Measurements from ENCODE around the gene RASGEF1C. TPM values are rescaled to one million over a fixed set of nuclear protein-coding genes. Genes with fewer than 3 reads are reported as not detected.
A peak's percentile ranks its signal among the peaks of the same experiment; 100 is the strongest.
"Not testable (repeated sequence)": the region's sequence is repeated elsewhere in the genome, so short reads cannot be mapped to it uniquely, and the experiment has no call there.

RASGEF1C gene
- total RNA-seq, 1 experiment from 2014 or later = 0.30 TPM

DNA sequence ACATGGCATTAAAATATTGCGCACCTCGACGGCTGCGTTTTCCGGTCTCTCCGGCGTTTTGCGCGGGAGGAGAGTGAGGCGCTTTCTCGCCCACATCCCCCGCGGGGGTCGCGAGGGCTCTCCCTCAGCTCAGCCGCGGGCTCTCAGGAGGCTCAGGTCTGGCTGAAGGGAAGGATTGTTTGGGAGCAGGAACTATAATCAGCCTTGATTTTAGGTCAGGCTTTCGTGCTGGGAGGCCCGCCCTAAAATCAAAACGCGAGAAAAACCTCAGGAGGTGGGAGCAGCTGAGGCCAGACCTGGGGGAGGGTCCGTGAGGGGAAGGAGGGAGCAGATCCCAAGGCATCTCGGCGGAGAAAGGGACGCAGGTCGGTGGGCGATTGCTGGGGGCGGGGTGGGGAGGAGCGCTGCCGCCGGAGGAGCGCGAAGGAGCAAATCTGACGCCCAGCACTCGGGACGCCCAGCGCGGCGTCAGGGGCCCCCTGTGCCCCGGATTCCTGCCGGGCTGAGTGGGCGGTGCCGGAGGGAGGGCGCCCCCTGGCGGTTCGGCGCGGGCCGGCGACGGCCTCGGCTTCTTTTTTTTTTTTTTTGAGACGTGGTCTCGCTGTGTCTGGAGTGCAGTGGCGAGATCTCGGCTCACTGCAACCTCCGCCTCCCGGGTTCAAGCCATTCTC is 118.8 kb downstream of the RASGEF1C start:
- DNase-seq (ENCODE audit: extremely low read depth, low read depth) = peak; percentile 37

GRCh38 chr5:180089628-180090027 is 119.4 kb downstream of the RASGEF1C start:
- DNase-seq (ENCODE audit: extremely low read depth, low read depth) = not testable (repeated sequence)

GRCh38 chr5:180088561-180088960 is 120.5 kb downstream of the RASGEF1C start:
- DNase-seq (ENCODE audit: extremely low read depth, low read depth) = no peak

- DNase-seq (ENCODE audit: extremely low read depth, low read depth) = no peak
Measured at GRCh38 chr5:180086816-180087399, 122.1 kb downstream of the RASGEF1C start.

DNA sequence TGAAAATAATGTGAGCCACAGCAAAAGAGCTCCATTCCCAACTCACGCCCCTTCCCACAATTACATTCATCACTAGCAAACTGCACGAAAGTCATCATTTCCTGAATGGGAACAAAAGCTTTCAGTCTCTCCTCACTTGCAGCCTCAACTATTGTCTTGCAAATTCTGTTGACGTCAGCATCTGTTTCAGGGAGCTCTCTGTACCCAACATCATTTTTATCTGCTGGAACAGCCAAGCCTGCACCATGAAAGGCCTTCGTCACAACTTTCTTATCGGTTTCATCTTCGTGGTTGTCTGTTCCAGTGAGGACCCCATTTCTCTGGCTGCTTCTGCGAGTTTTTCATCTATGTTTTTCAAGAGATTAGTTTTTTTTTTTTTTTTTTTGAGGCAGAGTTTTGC is 123.2 kb downstream of the RASGEF1C start:
- DNase-seq (ENCODE audit: extremely low read depth, low read depth) = no peak

- no peak for DNase-seq (ENCODE audit: extremely low read depth, low read depth)
Measured at GRCh38 chr5:180084638-180085561, 124.1 kb downstream of the RASGEF1C start.

- DNase-seq (ENCODE audit: extremely low read depth, low read depth) = no peak
Measured at GRCh38 chr5:180083529-180084060, 125.4 kb downstream of the RASGEF1C start.

GRCh38 chr5:180082633-180083420 is 126.2 kb downstream of the RASGEF1C start:
- DNase-seq (ENCODE audit: extremely low read depth, low read depth) = no peak

DNA sequence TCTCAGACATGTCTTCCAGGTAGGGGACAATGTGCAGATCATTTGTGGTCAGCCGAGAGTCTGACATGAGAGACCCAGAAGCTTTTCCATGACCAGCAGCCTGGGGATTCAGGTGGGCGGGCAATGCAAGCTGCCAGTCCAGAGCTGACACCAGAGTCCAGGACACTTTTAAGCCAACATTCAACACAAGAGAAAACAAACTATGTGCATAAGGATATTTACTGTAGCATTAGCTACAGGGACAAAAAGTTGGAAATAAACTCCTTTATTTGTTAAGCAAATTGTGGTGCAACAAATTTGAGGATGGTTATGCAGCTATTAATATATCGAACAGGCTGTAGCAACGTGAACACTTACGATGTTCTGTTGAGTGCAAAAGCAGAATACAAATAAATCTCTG is 127.5 kb downstream of the RASGEF1C start:
- no peak for DNase-seq (ENCODE audit: extremely low read depth, low read depth)

GRCh38 chr5:180080486-180081280 is 128.3 kb downstream of the RASGEF1C start:
- DNase-seq (ENCODE audit: extremely low read depth, low read depth) = no peak

DNA sequence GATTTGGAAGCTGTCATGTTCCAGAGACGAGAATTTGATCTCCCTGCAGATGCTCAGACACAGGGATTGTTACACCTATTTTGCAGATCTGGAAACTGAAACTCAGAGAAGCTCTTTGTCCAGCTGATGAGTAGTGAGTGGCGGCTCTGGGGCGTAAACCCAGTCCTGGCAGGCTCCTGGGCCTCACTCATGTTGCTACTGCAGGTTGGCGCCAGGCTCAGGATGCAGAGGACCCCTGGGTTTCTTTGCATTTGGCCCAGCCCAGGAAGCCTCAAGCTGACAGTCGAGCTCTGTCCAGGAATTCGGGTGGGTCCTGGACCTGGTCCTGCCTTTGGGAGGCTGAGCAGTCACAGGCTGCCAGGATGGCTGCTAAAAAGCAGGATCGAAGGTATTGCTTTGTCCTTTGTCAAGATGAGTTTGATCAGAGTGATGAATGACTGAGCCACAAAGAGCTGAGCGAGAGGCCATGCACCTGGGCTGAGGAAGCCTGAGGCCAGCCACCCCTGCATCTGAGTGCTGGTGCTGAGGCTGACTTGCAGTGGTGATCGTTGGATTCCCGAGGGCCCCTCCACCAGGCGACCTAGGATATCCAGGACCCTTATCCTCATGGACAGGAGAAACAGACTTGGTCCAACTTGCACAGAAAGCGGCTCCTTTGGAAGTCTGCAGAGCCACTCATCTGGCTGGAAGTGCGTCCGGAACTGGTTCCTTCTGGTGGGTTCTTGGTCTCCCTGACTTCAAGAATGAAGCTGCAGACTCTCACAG is 129.1 kb downstream of the RASGEF1C start:
- DNase-seq (ENCODE audit: extremely low read depth, low read depth) = no peak

DNA sequence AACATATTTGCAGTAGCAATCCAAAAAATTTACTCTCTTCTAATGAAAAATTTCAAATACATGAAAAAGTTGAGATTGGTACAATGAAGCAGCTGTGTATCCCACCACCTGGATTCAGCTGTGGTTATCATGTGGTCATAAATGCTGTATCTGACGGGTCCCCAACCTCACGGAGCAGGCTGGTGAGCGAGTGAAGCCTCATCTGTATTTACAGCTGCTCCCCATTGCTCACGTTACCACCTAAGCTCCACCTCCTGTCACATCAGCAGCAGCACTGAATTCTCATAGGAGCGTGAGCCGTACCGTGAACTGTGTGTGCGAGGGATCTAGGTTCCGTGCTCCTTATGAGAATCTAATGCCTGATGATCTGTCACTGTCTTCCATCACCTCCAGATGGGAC is 130.7 kb downstream of the RASGEF1C start:
- DNase-seq (ENCODE audit: extremely low read depth, low read depth) = no peak

- DNase-seq (ENCODE audit: extremely low read depth, low read depth) = no peak
Measured at GRCh38 chr5:180077594-180078284, 131.3 kb downstream of the RASGEF1C start.

DNA sequence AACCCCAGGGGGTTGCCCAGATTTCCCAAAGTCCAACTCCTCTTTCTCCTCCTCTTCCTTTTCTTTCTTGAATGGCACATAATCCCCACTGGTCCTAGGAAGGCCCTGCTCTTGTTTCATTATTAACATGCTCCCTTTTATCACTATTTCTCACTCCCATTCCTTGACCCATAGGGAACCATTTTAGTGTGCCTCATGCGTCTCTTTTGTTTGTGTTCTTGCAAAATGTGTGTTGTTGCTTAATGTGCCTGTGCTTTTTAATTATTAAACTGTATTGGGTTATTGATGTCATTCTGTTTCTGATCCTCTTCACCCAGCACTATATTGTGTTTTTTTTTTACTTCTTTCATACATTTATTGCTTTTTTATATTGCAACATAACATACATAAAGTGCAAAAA is 133.3 kb downstream of the RASGEF1C start:
- no peak for DNase-seq (ENCODE audit: extremely low read depth, low read depth)

DNA sequence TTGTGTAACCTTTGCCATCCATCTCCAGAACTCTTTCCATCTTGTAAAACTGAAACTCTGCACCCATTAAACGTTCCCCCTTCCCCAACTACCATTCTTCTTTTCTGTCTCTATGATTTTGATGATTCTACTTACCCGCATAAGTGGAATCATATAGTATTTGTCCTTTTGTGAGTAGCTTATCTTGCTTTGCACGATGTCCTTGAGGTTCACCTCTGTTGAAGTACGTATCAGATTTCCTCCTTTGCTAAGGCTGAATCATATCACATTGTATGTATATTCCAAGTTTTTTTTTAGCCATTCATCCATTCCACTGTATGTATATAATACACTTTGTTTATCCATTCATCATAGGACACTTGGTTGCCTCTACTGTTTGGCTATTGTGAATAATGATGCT is 134.5 kb downstream of the RASGEF1C start:
- DNase-seq (ENCODE audit: extremely low read depth, low read depth) = no peak

DNA sequence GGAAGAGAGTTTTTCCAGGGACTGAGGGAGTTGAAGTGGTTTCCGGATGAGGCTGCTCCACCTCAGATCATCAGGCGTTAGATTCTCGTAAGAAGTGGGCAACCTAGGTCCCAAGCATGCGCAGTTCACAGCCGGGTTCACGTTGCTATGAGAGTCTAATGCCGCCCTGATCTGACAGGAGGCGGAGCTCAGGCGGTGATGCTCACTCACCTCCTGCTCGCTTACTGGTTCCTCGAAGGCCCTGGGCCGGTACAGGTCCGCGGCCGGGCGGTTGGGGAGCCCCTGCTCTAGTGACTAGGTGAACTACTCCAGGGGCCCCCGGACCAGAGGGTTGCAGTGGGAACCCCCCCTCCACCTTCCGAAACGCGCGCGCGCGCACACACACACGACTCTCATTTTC is 136.5 kb downstream of the RASGEF1C start:
- DNase-seq (ENCODE audit: extremely low read depth, low read depth) = no peak

GRCh38 chr5:180072256-180072548 is 136.8 kb downstream of the RASGEF1C start:
- DNase-seq (ENCODE audit: extremely low read depth, low read depth) = no peak

DNA sequence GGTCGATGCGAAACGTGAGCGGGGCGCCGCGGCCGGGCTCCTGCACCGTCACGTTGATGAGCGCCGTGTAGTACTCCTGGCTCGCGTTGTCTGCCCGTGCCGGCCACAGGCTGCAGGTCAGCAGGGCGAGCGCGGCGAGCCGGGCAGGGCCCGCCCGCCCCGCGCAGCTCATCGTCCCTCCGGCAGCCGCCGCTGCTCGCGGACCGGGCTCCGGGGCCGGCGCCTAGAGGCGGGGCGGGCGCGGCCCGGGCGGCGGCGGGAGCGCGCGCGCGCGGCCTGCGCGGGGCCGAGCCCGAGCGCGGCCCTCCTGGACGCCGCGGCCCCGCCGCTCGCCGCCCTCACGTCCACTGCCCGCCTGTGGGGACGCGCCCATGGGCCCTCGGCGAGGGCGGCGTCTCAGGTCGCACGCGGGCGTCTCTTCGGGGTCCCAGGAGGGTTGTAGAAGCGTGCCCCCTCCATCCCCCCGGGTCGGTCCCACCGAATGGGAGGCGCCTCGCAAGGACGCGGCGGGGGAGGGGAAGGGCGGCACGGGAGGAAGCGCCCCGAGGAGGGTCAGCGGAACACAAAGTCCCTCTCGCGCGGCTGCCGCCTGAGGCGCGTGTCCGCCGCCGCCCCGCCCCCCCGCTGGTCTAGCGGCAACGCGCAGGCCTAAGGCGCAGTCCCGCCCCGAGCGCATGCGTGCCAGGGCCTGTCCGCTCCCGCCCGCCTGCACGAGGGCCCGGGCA is 137.3 kb downstream of the RASGEF1C start, which contains the start of gene RNF130:
Gene RNF130 (minus strand): TSS at position 229 of the 725 bp plus-strand sequence. CDS start 57 bp downstream, at position 172.
- DNase-seq (ENCODE audit: extremely low read depth, low read depth) = peak; percentile 93

Data from NCI-H460 (cell line).